ENCODE results near the gene MAP4K3. TPM values are rescaled to one million over a fixed set of nuclear protein-coding genes. Genes with fewer than 3 reads are reported as not detected.

MAP4K3 gene
- total RNA-seq (2013; cell fraction: nucleolus; rRNA removed), result 98.2 and 103 TPM in 2 replicates
- total RNA-seq (2014; rRNA removed), result 0.05 and 0.23 TPM in 2 replicates
- 0.18 and 0.46 TPM in 2 replicates for total RNA-seq (2014; rRNA removed; fragmentation: Illumina TruSeq; extraction: Trizol)
- 0.61 and 0.95 TPM in 2 replicates for total RNA-seq (2021)
- polyA plus RNA-seq (2011; ENCODE audit: low read depth), result 1.9 TPM
- polyA plus RNA-seq (2011; rRNA removed), result 0.68 and 0.98 TPM in 2 replicates
- polyA plus RNA-seq (2011; cell fraction: cytosol; rRNA removed), result 0.23 and 0.36 TPM in 2 replicates
- 0.54 and 0.73 TPM in 2 replicates for polyA plus RNA-seq (2011; cell fraction: nucleus; rRNA removed)
- 2.8 and 3.1 TPM in 2 replicates for polyA plus RNA-seq (2012)
- 0.12 and 0.16 TPM in 2 replicates for polyA plus RNA-seq (2014; fragmentation: Illumina TruSeq; extraction: Trizol)
- polyA plus RNA-seq (2014; fragmentation: Nextera tagmentation; extraction: Ambion mirVana), result under 1 TPM in 1 of 2 experiments, not detected in 1; 0.04 TPM
- 0.05 and 0.14 TPM in 2 replicates for polyA plus RNA-seq (2014; rRNA removed)
- polyA plus RNA-seq (2016; fragmentation: Nextera tagmentation; extraction: Ambion mirVana), result under 1 TPM; 0.21 to 0.38 TPM
- polyA minus RNA-seq (2011; rRNA and poly(A)+ RNA removed), result 0.51 and 0.62 TPM in 2 replicates
- polyA minus RNA-seq (2011; cell fraction: cytosol; rRNA and poly(A)+ RNA removed), result not detected in 2 replicates
- polyA minus RNA-seq (2011; cell fraction: nucleus; rRNA and poly(A)+ RNA removed), result 0.96 and 1.6 TPM in 2 replicates
- percentile 55 among the genes with signal in this experiment for Bru-seq, nascent RNA
- BruChase-seq, experiment 1, labeled RNA remaining after a 6-hour chase, result percentile 49 among the genes with signal in this experiment
- BruChase-seq, experiment 2, labeled RNA remaining after a 2-hour chase, result percentile 55 among the genes with signal in this experiment
- long read RNA-seq, experiment 1, result 0 reads
- long read RNA-seq, experiment 2, partial matches to known transcripts, result 0 of 1 reads
- long read RNA-seq, experiment 2, other reads (novel, unspliced or antisense), result 1 of 1 reads

- in situ Hi-C loops (cut with MboI), result no loop called here
- Histone ChIP-seq H2AFZ (ENCODE audit: control insufficient read depth, low read depth, low read length) (peak within 1 kb of the TSS; percentile 91), H3K9ac (ENCODE audit: control insufficient read depth, insufficient read depth, low read length) (peak within 1 kb of the TSS; percentile 82), H3K27me3 (replicated peaks in 1 of 2; ENCODE audit: control insufficient read depth in 2 of 2, insufficient read depth in 2 of 2, low read length in 1 of 2) (peaks cover 0 to 1% of the 10 kb centered on the region in 2 experiments; a peak in 1 of 4 replicates), H3K36me3 (ENCODE audit: control insufficient read depth in 2 of 2, insufficient read depth in 2 of 2, low read length in 1 of 2) (no peaks in the 10 kb centered on the region), H3K4me2 (ENCODE audit: control insufficient read depth, insufficient read depth) (peak within 1 kb of the TSS; percentile 87), H3K9me3 (replicated peaks; ENCODE audit: control insufficient read depth, insufficient read depth, low read length) (no peaks in the 10 kb centered on the region), H3K79me2 (ENCODE audit: control insufficient read depth, insufficient read depth, low read length) (peaks cover 22% of the 10 kb centered on the region), H3K4me3 (peak within 1 kb of the TSS; percentile 67), H3K4me1 (ENCODE audit: control insufficient read depth, insufficient read depth, low read length) (no peaks in the 10 kb centered on the region), H3K27ac (ENCODE audit: control insufficient read depth, insufficient read depth) (peak within 1 kb of the TSS; percentile 71), H4K20me1 (ENCODE audit: control insufficient read depth, insufficient read depth) (no peaks in the 10 kb centered on the region)
- DNase-seq (ENCODE audit: low read depth, low spot score) (peak; percentile 51), FAIRE-seq (no peak), ATAC-seq (peak; percentile 79)
- ChIA-PET SMC1A (ENCODE audit: uncharacterized antibody, unreplicated experiment) (interaction anchor here (1.1 kb wide), 1 partner anchor 344 kb away, joined by 3 read pairs; no protein-coding TSS in a partner anchor), POLR2A (no interaction called here), CTCF (no interaction called here), RAD21 (ENCODE audit: unreplicated experiment) (interaction anchor here (1.1 to 1.4 kb wide), 3 partner anchors 57 to 59 kb away, joined by 3 to 6 read pairs (median 3); no protein-coding TSS in a partner anchor)
- WGBS (ENCODE audit: insufficient coverage, insufficient replicate concordance, low lambda C conversion rate, missing lambda C conversion rate), result under 1% methylated on average over 71 of the region's 109 CpGs
- intact Hi-C loops (cut with micrococcal nuclease; ENCODE audit: unreplicated experiment), result no loop called here
- BruUV-seq (replicated peaks), result no TSS peak
- no peak for TF ChIP-seq RAD21 (IDR thresholded peaks at IDR 0.05; ENCODE audit: insufficient read depth, low read depth, low read length)
- TF ChIP-seq PKNOX1 (IDR thresholded peaks at IDR 0.05), result no peak
- TF ChIP-seq RCOR1 (conservative IDR thresholded peaks at IDR 0.05; ENCODE audit: low read depth, low read length), result no peak
- TF ChIP-seq PBX3 (IDR thresholded peaks at IDR 0.05; ENCODE audit: insufficient replicate concordance, low read depth, low read length), result no peak
- TF ChIP-seq MYB (IDR thresholded peaks at IDR 0.05; ENCODE audit: borderline replicate concordance, low read depth, low read length), result no peak
- TF ChIP-seq NFXL1 (IDR thresholded peaks at IDR 0.05; ENCODE audit: borderline replicate concordance), result no peak
- peak; percentile 61 for TF ChIP-seq POLR2A (IDR thresholded peaks at IDR 0.05; ENCODE audit: low read depth, low read length)
- TF ChIP-seq NRF1 (conservative IDR thresholded peaks at IDR 0.05; ENCODE audit: low read depth, low read length), result no peak
- TF ChIP-seq DPF2 (IDR thresholded peaks at IDR 0.05), result 0 out of 2 replicates have a peak, but pooled peaks have one; percentile 54
- TF ChIP-seq TAF1 (IDR thresholded peaks at IDR 0.05; ENCODE audit: borderline replicate concordance, low read depth, low read length), result peak; percentile 59; the same call in 1 of the 2 replicates
- TF ChIP-seq ZBTB33 (IDR thresholded peaks at IDR 0.05), result no peak
- TF ChIP-seq MEF2B (IDR thresholded peaks at IDR 0.05; ENCODE audit: partially characterized antibody, poor library complexity, severe bottlenecking), result no peak
- TF ChIP-seq YY1 (IDR thresholded peaks at IDR 0.05; ENCODE audit: low read depth, low read length), result peak; percentile 77
- 0 out of 2 replicates have a peak, but pooled peaks have one; percentile 75 for TF ChIP-seq ASH2L (IDR thresholded peaks at IDR 0.05; ENCODE audit: borderline replicate concordance, low read depth)
- TF ChIP-seq ZSCAN29 (IDR thresholded peaks at IDR 0.05), result no peak
- no peak for TF ChIP-seq SMARCA5 (IDR thresholded peaks at IDR 0.05)
Measured at GRCh38 chr2:39436592-39437521, at the start of gene MAP4K3. Gene MAP4K3, minus strand, starts transcription at chr2:39437285. Its CDS starts 298 bp downstream, at chr2:39436987.
